Measurements from ENCODE around the gene NOX5.

GRCh38 chr15:68994149-68994548 is 20.3 kb upstream of the NOX5 start:
- TF ChIP-seq, protein P1, sequence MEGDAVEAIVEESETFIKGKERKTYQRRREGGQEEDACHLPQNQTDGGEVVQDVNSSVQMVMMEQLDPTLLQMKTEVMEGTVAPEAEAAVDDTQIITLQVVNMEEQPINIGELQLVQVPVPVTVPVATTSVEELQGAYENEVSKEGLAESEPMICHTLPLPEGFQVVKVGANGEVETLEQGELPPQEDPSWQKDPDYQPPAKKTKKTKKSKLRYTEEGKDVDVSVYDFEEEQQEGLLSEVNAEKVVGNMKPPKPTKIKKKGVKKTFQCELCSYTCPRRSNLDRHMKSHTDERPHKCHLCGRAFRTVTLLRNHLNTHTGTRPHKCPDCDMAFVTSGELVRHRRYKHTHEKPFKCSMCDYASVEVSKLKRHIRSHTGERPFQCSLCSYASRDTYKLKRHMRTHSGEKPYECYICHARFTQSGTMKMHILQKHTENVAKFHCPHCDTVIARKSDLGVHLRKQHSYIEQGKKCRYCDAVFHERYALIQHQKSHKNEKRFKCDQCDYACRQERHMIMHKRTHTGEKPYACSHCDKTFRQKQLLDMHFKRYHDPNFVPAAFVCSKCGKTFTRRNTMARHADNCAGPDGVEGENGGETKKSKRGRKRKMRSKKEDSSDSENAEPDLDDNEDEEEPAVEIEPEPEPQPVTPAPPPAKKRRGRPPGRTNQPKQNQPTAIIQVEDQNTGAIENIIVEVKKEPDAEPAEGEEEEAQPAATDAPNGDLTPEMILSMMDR (IDR thresholded peaks at IDR 0.05; ENCODE audit: insufficient read depth, low read depth, low read length): no peak
- no peak for TF ChIP-seq EZH2 (IDR thresholded peaks at IDR 0.05; ENCODE audit: insufficient read depth, low read length)
